Left lobe of liver (tissue), 2 donors: ENCODE results near the gene NHS. TPM values are rescaled to one million over a fixed set of nuclear protein-coding genes. Genes with fewer than 3 reads are reported as not detected.
"Not testable (repeated sequence)": the region's sequence is repeated elsewhere in the genome, so short reads cannot be mapped to it uniquely, and the experiment has no call there.

ENCODE experiments used
- ATAC-seq: fragments of 200-7000 bp; cut with Tn5 transposase; one replicate; pipeline ENCODE4 v1.9.1; 2020; ENCODE audit warnings: mild to moderate bottlenecking, moderate library complexity
- DNase-seq: peaks from one replicate; pipeline ENCODE4 v3.0.0-alpha.2; 2020; ENCODE audit warnings: low spot score
- total RNA-seq: library from RNA; stranded (reverse); gene quantifications from one replicate; pipeline ENCODE4 v1.2.1, GENCODE V29; 2021
- donor health status: DM: no; HTN: no; CAD: no; lungs with moderate emphysema.
- donor health status: DM: no; HTN: yes; CAD: no.

NHS gene
- total RNA-seq, 1 donor from 2014 or later, result 0.10 TPM

DNA sequence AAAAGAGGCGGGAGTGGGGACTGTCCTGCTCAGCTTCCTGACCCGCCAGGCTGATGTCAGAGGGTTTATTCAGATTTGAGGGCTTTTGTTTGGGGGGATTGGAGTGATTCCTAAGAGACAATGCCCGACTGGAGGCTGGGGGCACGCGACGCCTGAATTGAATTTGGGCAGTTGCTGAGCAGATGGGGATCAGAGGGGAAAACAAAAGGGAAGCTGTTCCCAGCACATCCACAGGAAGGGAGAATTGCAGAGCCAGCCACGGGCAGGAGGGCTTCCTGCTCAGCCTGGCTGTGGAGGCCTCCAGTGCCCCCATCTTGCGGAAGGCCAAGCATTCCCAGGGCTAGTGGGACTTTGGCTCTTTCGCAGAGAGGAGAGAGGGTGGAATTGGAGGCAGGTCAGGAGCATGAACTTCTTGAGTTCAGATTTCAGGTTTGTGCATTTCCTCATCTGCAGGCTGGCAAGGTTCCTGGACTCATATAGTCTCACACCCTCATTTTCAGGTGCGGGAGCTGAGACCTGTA, 162.8 kb downstream of the NHS start:
- ATAC-seq (no peak), DNase-seq (no peak)

DNA sequence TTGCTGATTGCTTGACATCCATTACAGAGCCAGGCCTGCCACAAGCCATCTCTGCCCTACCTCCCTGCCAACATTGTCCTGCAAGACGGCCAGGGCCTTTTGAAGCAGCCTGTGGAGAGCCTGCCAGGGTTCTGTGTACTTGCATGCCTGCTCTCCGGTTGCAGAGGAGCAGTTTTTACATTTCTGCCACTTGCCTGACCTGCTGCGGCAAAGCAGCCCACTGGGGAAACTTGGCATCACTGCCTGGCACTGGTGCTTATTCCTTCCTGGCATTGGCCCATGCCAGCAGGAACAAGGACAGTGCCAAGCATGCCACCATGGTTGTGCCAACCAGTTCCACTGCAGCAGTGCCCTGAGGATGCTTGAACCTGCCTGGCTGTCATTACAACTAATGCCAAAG, 167.1 kb downstream of the NHS start:
- no peak for DNase-seq
- ATAC-seq, result no peak

DNA sequence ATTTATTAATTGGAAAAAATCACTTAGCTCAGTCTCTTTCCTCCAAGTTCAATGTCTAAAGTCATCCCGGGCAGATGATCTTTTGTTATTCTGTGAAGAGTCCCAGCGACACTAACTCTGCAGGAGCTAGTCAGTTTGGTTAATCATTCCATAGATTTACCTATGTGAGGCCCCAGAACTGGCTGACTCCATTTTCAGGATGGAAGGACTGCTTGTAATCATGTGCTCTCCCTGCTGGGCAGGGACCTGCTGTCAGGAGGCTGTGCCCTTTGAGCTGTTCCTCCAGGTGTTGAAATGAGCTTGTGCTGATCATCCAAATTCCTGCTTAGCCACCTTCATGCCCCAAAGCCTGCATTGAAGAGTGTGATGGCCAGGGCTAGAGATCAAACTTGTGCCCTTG, 169.8 kb downstream of the NHS start:
- ATAC-seq (peak; percentile 72), DNase-seq (no peak)

DNA sequence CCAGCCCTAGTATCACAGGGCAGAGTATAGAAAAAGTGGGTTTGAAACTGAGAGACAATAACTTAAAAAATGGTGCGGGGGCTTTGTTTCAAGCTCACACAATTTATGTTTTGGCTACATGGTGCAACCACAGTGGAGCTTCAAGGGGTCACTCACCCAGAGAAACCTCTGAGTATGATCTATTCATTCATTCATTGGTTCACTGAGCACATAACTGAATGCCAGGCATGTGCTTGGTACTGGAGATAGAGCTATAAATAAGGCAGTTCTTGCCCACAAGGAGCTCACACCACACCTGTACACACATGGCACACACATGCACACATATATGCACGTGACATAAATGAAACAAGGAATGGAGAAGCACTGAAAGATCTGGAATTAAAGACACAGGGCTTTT, 171.4 kb downstream of the NHS start:
- DNase-seq, result no peak
- ATAC-seq, result no peak

DNA sequence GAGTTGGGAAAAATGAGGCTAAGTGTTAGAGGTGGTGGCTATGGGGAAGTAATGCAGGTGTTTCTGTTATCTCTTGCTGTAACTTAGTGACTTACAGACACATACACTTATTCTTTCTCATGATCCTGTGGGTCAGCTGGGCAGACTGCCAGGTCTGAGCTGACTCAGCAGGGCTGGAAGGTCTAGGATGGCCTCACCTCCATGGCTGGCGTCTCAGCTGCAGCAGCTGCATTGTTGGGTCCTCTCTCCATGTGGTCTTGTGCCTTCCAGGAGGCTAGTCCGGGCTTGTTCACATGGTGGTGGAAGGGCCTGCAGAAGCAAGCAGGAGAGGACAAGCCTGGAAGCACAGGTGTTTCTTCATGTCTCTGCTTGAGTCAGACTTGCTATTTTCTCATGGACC, 172.7 kb downstream of the NHS start:
- peak; percentile 40 for ATAC-seq
- DNase-seq, result no peak

DNA sequence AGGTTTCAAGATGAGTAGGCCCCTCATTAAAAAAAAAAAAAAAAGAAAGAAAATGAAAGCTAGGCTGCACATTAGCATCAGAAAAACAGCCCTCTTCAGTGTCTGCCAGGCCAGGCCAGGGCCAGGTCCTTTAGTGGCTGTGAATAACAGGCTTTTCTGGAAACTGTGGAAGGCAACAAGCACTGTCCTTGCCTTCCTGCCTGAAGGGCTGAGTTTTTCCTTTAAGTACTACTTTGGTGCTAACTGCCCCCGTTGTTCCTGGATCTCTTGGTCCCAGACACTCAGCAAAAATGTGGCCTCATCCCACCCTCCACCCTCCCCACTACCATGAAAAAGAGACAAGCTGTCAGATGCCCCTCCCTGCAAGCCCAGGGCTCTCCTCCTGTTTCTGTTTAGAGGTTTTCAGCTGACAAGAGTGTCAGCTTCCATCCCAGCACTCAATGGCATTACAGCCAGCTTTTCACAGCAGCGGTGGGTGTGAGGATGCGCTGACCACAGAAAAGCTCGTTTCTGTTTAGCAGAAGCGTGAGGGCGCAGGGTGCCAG, 174.2 kb downstream of the NHS start:
- no peak for ATAC-seq
- DNase-seq, result no peak

DNA sequence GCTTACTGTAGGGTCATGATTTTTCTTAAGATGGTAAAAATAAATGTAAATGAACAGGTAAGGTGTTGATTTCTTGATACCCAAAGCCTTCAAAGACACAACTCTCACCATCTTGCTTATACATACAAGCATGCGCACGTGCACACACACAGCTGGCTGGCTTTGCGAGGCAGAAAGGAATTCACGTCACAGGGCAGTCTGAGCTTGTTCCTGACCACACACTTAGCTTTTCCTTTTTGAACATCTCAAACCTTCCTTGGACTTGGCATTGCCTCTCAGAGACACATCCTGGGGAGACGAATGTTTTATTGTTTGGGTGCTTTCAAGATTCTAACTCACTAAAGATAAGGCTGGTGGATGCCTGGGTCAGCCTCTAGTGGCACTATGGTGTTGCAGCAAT, 175.0 kb downstream of the NHS start:
- DNase-seq, result no peak
- no peak for ATAC-seq

DNA sequence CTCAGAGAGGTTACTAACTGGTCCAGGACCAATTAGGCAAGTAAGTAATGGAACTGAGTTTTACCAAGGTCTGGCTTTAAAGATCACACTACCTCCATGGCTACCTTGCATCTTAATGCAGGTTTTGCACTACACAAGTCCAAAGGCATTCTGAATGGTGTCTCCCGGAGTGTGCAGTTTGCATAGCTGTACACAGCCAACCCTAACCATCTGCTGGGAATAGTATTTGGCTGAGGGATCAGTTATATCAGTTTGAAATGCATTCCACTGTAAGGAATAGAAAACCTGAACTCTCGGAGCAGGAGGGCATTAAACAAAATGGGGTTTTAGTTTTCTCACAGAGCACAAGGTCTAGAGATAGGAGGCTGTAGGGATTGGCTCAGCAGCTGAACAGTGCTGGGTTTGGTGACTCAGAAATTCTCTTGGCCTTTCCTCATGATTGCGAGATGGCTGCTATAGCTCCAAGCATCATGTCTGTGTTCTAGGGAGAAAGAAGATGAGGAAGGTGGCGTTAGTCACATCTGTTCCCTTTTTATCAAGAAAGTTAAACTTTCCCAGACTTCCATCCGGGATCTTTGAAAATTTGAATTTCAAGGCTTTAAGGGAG, 177.1 kb downstream of the NHS start:
- DNase-seq, result no peak
- no peak for ATAC-seq

DNA sequence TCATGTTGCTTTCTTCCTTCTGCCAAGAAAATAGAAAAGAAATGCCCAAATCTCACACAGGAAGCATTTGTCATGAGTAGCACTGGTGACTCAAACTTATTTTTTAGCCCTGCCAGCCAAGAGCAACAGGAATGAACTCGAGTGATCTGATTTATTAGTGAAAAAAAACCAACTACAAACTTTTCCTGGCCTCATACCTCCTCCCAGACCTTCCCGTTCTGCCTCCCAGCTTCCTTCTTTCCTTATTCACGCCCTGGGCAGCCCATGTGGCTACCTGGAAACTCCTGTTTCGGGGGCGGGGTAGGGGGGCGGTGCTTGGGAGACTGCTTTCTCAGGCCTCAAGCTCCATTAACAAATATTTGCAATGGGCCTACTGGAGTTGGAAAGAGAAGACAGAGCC, 178.5 kb downstream of the NHS start:
- no peak for ATAC-seq
- DNase-seq, result no peak

DNA sequence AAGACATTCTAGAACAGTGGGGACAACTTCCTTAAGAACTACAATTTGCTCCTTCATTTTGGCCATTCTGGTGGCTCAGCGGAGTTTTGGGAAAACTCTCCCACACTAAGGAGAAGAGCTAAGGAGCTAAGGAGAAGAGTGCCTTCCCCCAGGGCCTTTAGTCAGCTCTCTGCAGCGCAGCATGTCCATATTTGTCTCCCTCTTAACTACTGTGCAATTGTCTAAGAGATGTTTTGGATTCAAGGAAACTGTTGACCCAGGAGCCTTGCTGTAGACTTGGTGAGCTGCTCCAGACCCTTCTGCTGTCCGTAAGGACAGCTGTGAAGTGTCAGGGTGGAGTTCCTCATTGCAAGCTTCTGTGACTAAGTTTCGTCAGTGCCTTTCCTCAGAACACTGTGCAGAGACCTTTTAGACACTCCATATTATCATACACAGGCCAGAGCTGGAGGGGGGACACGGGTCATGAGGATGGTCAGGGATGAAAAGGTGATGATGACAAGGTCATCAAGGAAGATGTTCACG, 179.0 kb downstream of the NHS start:
- DNase-seq, result no peak

DNA sequence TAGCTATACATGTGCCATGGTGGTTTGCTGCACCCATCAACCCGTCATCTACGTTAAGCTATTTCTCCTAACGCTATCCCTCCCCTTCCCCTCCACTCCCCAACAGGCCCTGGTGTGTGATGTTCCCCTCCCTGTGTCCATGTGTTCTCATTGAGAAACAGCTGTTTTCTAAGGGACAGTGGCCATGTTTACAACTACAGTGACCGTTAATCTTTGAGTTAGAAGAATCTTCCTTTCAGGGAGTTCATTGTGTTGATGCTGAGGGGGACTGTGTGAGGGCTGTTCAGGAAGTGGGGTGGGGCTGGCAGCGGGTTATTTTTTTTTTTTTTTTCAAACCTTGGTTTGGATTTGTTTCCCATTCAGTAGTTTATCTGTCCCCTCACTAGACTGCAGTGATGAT, 179.9 kb downstream of the NHS start:
- DNase-seq, result no peak
- no peak for ATAC-seq

More for the DNA sequence above, 179.0 kb downstream of the NHS start:
- ATAC-seq, result no peak

DNA sequence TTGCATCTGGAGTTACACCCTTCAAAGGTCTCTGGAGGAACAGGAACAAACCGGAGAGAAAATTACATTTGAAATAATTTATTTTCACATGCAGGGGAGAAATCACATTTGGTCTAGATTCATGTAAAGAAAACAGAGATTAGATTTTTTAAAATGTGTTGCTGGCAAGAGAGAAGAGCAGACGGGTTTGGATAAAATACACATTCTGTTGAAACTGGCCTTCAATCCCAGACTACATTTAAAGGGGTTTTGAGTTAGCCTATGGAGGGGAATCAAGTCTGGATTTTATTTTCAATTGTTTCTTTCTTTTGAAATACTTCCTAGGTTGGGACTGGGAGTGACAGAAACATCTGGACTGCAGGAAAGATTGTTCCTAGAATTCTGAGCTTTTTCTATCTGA, 180.8 kb downstream of the NHS start:
- DNase-seq (no peak), ATAC-seq (no peak)

DNA sequence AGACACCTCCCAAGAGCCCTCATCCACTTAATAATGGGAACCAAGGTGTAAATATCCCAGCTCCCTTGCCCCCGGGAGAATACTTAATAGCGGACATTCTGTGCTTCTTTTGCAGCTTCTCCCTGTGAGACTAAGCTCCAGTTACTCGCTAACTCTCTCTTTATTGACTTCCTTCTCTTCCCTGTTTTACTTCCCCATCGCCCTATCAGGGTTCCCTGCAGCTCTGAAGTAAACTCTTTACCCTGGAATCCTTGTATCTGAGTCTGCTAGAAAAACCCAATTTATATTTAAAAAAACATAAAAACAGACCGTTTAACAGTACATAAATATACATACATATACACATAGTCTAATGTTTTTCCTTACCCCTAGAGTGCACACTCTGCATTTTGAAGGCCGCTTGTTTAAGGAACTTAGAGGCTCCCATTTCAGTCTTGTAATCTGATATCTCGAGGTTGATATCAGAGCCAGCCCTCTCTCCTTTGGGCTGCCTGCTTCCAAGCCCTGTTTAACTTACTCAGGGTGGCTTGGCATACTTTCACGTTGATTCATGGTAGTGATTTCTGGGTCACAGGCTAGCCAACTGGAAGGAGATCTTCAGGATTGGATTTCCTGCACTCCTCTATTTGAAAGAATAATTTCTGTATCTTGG, 184.9 kb downstream of the NHS start:
- ATAC-seq (no peak), DNase-seq (no peak)

DNA sequence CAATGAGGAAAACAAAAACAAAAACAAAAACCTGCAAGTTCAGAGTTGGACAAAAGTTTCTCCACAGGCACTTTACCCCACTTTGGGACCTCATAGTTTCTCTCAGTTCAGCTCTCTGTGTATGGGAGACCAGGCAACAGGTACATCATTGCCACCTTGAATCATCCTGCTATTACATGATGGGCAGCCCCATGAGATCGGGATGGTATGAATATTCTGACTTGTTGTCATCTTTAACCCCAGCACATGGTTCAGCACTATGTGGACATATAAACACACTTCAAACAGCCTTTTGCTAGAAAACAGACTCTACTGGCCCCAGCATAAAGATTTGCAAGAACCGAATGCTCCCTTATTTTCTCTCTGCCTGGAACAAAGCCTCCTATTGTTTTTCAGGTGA, 185.4 kb downstream of the NHS start:
- DNase-seq (no peak), ATAC-seq (no peak)

DNA sequence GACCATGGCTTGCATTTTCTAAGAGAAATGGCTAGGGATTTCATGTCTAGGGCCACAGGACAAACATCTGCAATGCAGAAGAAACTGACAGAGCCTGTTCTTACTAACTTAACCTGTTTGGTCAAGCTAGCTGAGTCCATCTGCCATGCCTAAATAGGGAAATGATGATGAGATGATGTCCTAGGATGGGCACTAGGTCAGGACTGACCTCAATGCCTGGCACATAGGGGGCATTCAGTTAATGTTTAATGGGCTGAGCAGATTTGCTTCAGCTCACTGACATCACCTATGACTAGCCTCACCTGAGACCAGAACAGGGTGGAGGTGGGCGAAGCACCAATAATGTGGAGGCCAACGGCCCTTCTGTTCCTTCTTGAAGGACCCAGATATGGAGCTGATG, 188.1 kb downstream of the NHS start:
- ATAC-seq (no peak), DNase-seq (no peak)

DNA sequence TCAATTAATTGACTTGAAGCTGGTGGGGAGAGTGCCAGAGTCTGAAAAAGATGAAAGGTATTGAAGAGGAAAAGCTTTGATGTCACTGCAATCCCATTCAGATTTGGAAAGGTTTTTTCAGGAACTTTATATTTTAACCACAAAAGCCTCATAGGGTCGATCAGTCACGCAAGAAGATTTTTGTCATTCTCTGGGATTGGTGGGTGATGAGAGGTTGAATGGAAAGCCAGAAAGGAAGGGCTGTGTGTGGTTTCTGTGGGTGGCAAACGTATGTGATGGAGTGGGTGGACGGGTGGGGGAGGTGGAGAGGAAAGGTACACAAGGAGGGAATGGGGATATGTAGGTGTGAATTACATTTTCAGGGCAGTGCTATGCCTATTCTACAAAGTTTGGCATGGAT, 188.5 kb downstream of the NHS start:
- DNase-seq (no peak), ATAC-seq (no peak)

DNA sequence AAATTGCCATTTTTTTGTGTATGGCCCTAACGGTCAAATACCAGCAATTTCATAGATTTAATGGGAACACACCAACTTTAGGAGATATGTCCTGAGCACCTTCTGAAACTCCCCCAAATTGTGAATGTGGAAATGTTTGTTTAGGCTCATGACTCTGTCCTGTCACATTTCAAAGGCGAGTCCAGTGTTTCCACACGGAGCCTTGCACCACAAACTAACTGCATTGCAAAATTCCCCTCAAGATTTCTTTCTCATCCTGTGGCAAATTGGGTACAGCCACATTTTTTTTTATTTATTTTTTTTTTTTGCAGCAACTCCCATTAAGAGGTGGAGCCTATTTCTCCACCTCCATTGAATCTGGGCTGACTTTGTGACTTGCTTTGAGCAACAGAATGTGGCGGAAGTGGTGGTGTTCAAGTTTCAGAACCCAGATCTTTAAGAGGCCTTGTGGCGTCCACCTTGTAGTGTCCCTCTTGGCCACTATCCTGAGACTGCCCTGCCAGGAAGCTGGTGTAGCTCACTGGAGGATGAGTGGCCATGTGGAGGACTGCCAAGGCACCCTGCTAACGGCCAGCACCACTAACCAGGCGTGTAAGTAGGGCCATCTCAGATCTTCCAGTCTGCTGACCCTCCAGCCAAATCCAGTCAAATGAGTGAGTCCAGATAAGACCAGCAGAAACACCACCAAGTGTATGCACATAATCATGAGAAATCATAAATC, 189.8 kb downstream of the NHS start:
- no peak for DNase-seq
- peak; percentile 30 for ATAC-seq

DNA sequence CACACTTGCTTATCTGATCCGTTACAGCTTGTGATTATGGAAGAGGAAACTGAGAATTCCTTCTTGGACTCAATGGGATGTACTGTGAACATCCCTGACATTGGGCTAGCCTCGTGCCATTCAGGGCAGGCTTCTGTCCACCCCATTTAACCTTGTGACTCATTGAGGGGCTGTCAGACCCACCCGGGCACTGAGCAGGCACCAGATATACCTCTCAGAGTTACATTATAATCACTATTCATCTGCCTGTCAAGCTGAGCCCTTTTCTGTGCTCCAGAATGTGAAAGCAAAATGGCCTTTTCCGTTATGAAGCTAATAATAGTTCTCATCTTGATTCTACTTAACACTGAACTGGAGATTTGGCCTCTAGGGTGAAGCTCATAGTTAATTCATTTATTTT, 191.7 kb downstream of the NHS start:
- no peak for DNase-seq

DNA sequence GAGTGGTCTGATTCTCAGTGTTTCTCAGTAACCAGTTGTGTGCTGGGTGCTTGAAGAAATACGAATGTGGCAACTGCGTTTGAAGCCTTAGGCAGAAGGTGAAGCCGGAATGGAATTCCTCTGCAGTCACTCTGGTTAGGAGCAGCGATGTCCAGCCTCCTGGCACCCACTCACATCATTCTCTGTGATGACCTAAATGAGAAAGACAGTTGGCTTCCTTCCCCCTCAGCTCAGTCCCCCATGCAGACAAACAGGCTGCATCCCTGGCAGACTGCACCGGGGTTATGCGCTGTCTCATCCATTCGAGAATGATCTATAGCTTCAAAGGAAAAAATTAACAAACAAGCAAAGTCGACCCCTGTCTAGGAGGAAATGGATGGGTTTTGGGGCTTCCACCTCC, 192.2 kb downstream of the NHS start:
- DNase-seq, result no peak
- ATAC-seq, result no peak

More for the DNA sequence above, 191.7 kb downstream of the NHS start:
- ATAC-seq, result no peak

DNA sequence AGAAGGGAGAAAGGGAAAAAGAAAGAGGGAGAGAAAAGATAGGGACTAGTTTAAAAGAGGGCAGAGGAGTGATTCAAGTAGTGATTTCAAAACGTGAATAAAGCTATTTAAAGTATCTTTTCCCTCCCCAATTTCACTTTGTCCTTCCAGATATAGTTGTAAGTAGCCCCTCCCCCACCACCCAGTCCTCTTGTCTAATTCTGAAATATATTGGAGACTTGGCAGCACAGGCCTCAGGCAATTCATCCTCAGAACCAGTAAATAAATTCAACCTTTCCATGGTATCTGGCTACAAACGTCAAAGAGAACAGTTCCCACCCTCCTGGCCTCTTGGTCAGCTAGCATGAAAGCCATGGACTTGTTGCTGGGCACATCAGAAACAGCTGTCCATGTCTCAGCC, 192.8 kb downstream of the NHS start:
- DNase-seq (no peak), ATAC-seq (no peak)

DNA sequence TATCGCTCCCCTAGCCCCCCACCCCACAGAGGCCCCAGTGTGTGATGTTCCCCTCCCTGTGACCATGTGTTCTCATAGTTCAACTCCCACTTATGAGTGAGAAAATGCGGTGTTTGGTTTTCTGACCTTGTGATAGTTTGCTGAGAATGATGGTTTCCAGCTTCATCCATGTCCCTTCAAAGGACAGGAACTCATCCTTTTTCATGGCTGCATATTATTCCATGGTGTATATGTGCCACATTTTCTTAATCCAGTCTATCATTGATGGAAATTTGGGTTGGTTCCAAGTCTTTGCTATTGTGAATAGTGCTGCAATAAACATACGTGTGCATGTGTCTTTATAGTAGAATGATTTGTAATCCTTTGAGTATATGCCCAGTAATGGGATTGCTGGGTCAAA, 193.8 kb downstream of the NHS start:
- DNase-seq, ATAC-seq: not testable (repeated sequence)

DNA sequence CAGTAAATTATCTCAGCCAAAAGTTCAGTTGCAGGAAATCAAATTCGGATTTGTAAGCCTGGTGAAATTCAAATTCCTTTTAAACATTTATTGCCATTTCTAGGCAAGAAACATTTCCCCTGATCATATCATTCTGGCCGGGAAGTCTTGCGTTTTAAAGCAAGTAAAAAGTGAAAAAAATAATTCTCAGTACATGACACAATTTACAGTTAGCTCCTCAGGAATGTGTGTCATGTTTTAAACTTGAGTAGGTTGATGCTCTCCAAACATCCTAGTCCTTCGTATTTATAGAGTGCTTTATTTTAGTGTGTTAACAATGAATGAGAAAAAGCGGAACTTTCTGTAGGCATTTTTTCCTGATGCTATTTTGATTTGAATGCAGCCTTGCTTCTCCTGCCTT, 204.0 kb downstream of the NHS start:
- ATAC-seq (no peak), DNase-seq (no peak)
